Measurements from ENCODE around the gene RRAD. TPM values are rescaled to one million over a fixed set of nuclear protein-coding genes. Genes with fewer than 3 reads are reported as not detected.

Gene RRAD, protein sequence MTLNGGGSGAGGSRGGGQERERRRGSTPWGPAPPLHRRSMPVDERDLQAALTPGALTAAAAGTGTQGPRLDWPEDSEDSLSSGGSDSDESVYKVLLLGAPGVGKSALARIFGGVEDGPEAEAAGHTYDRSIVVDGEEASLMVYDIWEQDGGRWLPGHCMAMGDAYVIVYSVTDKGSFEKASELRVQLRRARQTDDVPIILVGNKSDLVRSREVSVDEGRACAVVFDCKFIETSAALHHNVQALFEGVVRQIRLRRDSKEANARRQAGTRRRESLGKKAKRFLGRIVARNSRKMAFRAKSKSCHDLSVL
- 3.8 and 7.5 TPM in 2 replicates for total RNA-seq

DNA sequence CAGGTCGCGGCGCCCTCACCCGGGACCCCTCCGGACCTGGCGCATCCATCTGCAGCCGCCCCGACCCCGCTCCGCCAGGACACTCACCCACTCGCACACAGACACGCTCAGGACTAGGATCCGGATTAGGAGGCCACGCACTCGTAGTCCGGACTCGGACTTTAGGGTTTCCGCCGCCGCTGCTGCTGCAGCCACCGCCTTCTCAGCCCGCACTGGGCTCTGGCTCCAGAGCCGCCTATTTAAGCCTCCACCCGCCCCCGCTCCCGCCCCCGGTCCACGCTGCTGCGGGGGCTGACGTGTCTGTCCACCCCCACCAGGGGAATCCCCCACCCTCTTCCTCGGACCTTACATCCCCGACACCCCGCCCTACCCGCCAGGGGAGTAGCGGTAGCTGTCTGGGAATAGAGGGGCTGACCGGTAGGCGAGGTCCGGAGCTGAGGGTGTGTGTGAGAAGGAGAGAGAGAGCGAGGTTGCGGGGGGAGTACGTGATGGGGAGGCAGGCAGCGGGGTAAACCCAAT lies at the start of gene RRAD:
TSS of gene RRAD (minus strand) at position 214 of the 519 bp plus-strand sequence. CDS start 356 bp downstream, outside the sequence.

DNA sequence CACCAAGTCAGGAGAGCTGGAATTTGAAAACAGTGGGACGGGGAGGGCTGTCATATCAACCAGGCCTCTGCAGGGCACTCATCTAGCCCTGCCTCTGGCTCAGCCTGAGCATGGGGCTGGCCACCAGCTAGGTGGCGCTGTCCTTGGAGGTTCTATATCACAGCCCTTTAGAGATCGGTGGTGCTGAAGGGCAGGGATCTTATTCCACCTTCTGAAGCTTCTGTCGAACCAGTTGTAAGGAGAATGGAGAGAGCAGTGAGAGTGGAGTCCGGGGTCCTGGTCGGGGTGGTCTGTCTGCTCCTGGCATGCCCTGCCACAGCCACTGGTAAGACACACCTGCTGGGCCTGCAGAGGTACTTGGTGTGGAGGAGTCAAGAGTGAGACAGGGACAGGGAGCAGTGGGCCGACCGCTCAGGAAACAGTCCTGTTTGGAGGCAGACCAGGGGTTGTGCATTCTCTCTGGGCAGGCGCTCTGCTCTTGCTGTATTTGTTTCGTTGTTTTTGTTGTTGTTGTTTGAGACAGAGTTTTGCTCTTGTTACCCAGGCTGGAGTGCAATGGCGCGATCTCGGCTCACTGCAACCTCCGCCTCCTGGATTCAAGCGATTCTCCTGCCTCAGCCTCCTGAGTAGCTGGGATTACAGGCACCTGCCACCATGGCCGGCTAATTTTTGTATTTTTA lies 35.9 kb upstream of the RRAD start, which contains the start of gene CES3:
TSS of gene CES3 (plus strand) at position 202 of the 680 bp plus-strand sequence. CDS start at position 244, 42 bp downstream.

DNA sequence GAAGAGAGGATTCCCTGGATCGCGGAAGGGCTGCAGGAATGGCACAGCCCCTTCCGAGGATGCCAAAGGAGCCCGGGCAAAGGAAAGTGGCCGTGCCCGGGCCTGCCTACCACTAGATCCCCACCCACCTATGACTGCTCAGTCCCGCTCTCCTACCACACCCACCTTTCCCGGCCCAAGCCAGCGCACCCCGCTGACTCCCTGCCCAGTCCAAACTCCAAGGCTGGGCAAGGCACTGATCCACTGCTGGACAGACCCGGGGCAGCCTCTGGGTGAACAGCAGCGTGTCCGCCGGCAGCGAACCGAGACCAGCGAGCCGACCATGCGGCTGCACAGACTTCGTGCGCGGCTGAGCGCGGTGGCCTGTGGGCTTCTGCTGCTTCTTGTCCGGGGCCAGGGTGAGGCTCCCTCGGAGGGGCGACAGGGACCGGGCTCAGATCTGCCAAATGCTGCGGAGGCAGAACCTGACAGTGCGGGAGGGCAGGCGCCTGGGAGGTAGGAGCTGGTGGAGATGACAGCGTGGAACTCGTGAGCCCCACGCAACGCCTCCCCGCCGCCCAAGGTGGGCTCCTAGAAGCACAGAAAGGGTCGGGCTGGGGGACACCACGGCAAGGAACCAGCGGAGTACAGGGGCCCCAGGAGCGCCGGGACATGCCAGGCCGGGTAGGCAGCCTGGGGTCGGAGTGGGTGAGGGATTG lies 10.1 kb upstream of the RRAD start, which contains the start of gene CES2:
TSS of gene CES2 (plus strand) at position 203 of the 698 bp plus-strand sequence. CDS start at position 323, 120 bp downstream.

DNA sequence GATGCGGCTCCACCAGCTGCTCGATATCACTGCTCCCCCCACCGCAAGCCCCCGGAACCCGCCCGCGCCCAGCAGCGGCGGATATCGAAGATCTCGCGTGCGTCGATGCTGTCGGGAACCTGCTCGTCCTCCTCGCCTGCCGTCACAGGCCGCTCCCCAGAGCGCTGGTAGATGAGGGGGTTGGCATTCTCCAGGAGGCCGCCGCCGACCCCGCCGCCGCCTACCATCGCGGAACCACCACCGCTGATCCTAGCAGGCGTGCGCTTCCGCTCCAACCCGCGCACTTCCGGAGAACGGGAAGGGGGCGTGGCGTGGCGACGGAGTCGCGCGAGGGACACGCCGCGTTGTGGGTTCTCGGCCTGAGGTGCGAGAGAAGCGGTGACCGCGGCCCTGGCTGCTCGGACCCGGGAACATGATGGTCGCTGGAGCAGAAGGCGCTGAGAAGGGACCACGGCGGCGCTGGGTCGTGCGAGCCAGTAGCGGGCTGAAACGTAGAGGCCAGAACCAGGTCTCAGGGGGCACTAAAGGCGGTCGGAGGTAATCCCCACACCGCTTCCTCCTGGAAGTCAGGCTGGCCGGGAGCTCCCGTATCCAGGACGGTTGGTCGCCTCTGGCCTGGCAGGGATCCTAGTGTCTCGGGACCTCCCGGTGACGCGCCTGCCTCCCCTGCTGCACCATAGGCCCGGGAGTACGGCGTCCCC lies 9.0 kb upstream of the RRAD start, which contains the start of gene CIAO2B:
TSS of gene CIAO2B (minus strand) at position 265 of the 701 bp plus-strand sequence. CDS start at position 227, 38 bp downstream.

DNA sequence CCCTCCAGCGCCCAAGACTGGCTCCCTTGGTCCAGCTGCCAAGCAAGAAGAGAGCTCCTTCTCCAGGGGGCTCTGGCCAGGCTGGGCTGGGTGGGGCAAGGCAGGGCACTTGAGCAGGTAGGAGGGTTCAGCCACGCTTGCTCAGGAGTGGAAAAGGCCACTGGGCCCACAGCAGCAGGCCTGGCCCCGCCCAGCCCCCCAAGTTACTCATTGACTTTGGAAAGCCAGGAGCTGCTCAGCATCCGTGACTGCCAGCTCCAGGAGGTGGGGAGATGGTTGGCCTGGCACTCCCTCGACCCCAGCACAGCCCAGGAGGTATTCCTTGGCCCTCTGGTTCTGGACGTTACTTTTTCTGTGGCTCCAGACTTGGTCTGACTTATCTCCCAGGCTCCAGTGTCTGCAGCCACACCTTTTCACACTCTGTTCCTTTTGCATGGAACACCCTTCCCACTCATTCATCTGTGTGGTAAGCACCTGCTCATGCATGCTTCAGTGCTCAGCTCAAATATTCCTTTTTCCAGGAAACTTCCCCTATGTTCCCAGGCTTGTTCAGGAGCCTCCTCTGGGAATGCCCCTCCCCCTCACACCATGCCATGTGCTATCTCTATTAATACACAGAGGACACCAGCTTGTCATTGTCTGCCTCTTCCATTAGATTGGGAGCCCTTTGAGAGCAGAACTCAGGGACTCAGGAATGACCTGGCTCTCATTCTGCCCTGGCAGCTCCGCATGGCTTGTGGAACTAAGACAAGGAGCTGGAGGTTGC lies 6.3 kb downstream of the RRAD start, which contains the start of gene CDH16:
TSS of gene CDH16 (minus strand) at position 83 of the 766 bp plus-strand sequence. CDS start 820 bp downstream, outside the sequence.

DNA sequence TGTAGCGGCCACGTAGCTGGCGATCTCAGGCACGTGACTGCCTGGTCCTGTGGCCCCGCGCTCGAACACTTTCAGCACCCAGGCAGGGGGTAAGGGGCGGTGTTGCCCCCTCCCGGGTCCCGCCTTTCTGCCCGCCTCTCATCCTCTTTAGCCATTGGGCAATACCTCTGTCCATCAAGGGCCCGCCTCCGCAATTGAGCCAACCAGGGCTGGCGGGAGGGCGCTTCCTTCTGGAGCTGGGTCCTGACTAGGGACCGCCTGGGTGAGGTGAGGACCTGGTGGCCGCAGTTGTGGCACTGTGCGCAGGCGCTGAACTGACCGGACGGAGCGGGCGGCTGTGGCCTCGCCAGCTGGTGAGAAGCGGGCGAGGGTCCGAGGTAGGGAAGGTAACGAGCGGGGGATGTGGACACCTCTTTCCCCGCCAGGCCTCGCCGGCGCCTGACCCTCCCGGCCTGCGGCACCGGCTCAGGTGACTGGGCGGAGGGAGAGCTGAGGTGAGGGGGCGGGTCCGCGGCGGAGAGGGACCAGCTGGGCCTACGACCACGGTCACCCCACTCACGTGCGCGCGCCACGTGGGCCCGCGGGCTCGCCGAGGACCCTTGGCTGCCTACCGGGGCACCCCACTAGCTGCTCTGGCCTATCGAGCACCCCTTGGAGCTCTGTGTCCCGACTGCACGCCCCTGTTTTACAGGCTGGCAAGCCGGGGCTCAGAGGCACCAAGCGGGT lies 44.9 kb downstream of the RRAD start, which contains the start of gene PDP2:
TSS of gene PDP2 (plus strand) at position 228 of the 726 bp plus-strand sequence. CDS start 3,770 bp downstream, outside the sequence.

Other genes starting within 250 kb of the RRAD start
- 15.0 and 19.4 TPM in 2 replicates for gene CMTM4, start 228.8 kb downstream of the RRAD start, total RNA-seq
- 50.6 and 75.2 TPM in 2 replicates for gene DYNC1LI2, start 173.9 kb downstream of the RRAD start, total RNA-seq
- not detected in 2 replicates for gene TERB1, start 124.0 kb downstream of the RRAD start, total RNA-seq
- gene NAE1, start 94.6 kb downstream of the RRAD start, total RNA-seq = 45.8 and 58.7 TPM in 2 replicates
- not detected in 2 replicates for gene CA7, start 81.1 kb downstream of the RRAD start, total RNA-seq
- 6.6 and 45.2 TPM in 2 replicates for gene PDP2, start 45.0 kb downstream of the RRAD start, total RNA-seq
- gene CDH16, start 6.7 kb downstream of the RRAD start, total RNA-seq = not detected in 2 replicates
- gene CIAO2B, start 8.9 kb upstream of the RRAD start, total RNA-seq = 129 and 149 TPM in 2 replicates
- 19.0 and 22.8 TPM in 2 replicates for gene CES2, start 10.0 kb upstream of the RRAD start, total RNA-seq
- gene CES3, start 35.7 kb upstream of the RRAD start, total RNA-seq = 0.24 TPM in 1 of 2 replicates, not detected in the other
- gene CES4A, start 63.1 kb upstream of the RRAD start, total RNA-seq = 0.65 and 2.4 TPM in 2 replicates
- 39.8 and 48.2 TPM in 2 replicates for gene CBFB, start 103.6 kb upstream of the RRAD start, total RNA-seq
- gene PHAF1, start 184.4 kb upstream of the RRAD start, total RNA-seq = 11.9 and 16.8 TPM in 2 replicates
- 31.9 and 75.3 TPM in 2 replicates for gene B3GNT9, start 225.5 kb upstream of the RRAD start, total RNA-seq
- gene TRADD, start 234.4 kb upstream of the RRAD start, total RNA-seq = 26.1 and 32.8 TPM in 2 replicates
- 7.8 and 24.1 TPM in 2 replicates for gene FBXL8, start 234.4 kb upstream of the RRAD start, total RNA-seq
- gene HSF4, start 239.2 kb upstream of the RRAD start, total RNA-seq = 0.13 and 3.5 TPM in 2 replicates
- gene NOL3, start 245.0 kb upstream of the RRAD start, total RNA-seq = 25.3 and 35.7 TPM in 2 replicates